GM12891 (cell line): Measurements from ENCODE around the gene DYNC1LI2.

Experiments used
- DNase-seq: peaks from one replicate; pipeline ENCODE4 v3.0.0; 2011; ENCODE audit warnings: low spot score; ENCODE audit not compliant: insufficient read length
- FAIRE-seq: peaks from 2 replicates; lab custom pipeline; 2011; peaks lifted over from hg19 to GRCh38; lab: Jason Lieb, UNC
- PAX5 ChIP-seq: IDR thresholded peaks from 2 replicates; pipeline ENCODE4 v1.6.1; 2011; ENCODE audit warnings: low read length, moderate library complexity, mild to moderate bottlenecking; ENCODE audit not compliant: insufficient read depth, severe bottlenecking
- POLR2A ChIP-seq: IDR thresholded peaks from 2 replicates; pipeline ENCODE4 v1.6.1; 2011; ENCODE audit warnings: low read depth, low read length, control low read depth
- POLR2AphosphoS5 ChIP-seq: IDR thresholded peaks from 2 replicates; pipeline ENCODE4 v1.6.1; 2011; ENCODE audit warnings: low read depth, low read length, control low read depth
- POU2F2 ChIP-seq: IDR thresholded peaks from 2 replicates; pipeline ENCODE4 v1.6.1; 2011; ENCODE audit warnings: low read depth, mild to moderate bottlenecking, control low read depth, low read length, moderate library complexity
- SPI1 ChIP-seq: IDR thresholded peaks from 2 replicates; pipeline ENCODE4 v1.6.1; 2011; ENCODE audit warnings: low read depth, low read length, control low read depth
- TAF1 ChIP-seq: IDR thresholded peaks from 2 replicates; pipeline ENCODE4 v1.6.1; 2011; ENCODE audit warnings: low read depth, low read length, control low read depth

DYNC1LI2 gene

DNA sequence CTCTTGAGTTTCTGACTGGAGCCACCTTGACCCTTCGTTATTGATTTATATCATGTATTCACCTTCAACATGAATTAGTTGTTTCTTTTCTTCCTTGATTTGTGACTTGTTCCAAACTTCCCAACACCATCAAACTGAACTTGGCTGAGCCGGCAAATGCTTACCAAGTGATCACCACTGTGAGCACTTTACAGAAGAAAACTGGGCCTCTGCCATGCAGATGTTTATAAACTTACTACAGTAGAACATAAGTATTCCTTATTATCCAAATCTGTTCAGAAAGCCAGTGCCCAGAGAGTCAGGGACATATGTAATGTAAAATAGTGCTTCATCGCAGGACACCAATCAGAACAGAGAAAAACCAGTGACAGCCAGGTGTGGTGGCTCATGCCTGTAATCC, 74.8 kb downstream of the DYNC1LI2 start:
- TF ChIP-seq POLR2A = no peak
- TF ChIP-seq POLR2AphosphoS5 = no peak
- TF ChIP-seq SPI1 = no peak
- TF ChIP-seq TAF1 = no peak
- TF ChIP-seq PAX5 = no peak
- TF ChIP-seq POU2F2 = no peak
- no peak for DNase-seq
- no peak for FAIRE-seq

DNA sequence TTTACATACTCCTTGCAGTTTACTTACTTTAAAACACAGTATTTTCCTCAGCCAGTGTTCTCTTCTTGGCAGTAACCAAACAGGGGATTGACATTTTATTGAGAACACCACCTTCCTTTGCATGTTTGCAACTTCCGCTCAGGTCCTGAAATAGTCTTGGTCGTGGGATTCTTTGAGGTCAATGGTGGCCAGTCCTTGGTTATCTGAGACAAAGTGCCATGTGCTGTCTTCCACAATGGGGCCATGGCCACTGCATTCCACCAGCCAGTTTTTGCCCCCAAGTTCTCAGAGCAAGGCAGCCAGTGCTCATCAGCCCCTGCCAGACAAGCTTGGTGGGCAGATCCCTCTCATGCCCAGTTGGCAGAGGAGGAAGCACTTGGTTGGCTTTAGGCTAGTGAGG, 77.7 kb downstream of the DYNC1LI2 start:
- FAIRE-seq = no peak
- DNase-seq = no peak

More for the DNA sequence above, 77.7 kb downstream of the DYNC1LI2 start:
- TF ChIP-seq SPI1 = no peak
- no peak for TF ChIP-seq POLR2AphosphoS5
- no peak for TF ChIP-seq TAF1
- no peak for TF ChIP-seq POU2F2
- TF ChIP-seq PAX5 = no peak
- no peak for TF ChIP-seq POLR2A
